K562 (cell line): ENCODE measurements around the gene BSPRY. TPM values are rescaled to one million over a fixed set of nuclear protein-coding genes. Genes with fewer than 3 reads are reported as not detected.

Experiments
- ADNP ChIP-seq: fragments of 200-800 bp; sonication (Bioruptor generic); IDR thresholded peaks from 2 replicates; pipeline ENCODE4 v1.6.1; 2016; ENCODE audit warnings: missing genetic modification characterization, missing compliant biosample characterization
- CBX1 ChIP-seq: sonication (generic); IDR thresholded peaks from 2 replicates; pipeline ENCODE4 v1.6.1; 2016; ENCODE audit warnings: antibody characterized with exemption, low read depth, mild to moderate bottlenecking
- JUND ChIP-seq, 2 experiments: IDR thresholded peaks; 2 replicates in 1 of 2; 3 replicates in 1 of 2; pipeline ENCODE4 v1.6.1; 2011; ENCODE audit warnings: borderline replicate concordance in 2 of 2, low read depth in 2 of 2, low read length in 2 of 2, improper control_type of control experiment in 1 of 2, missing biosample characterization in 1 of 2, missing genetic modification characterization in 1 of 2, missing genetic modification reagents in 1 of 2
- KDM4B ChIP-seq, 2 experiments: fragments of 450-650 bp in 1 of 2; sonication (generic) in 1 of 2; IDR thresholded peaks; 2 replicates each; pipeline ENCODE4 v1.6.1; 2016 to 2017; ENCODE audit warnings: borderline replicate concordance in 2 of 2, antibody characterized with exemption in 1 of 2, low read depth in 1 of 2, mild to moderate bottlenecking in 1 of 2
- NR4A1 ChIP-seq, 2 experiments: fragments of 250-450 bp in 1 of 2; fragments of 450-650 bp in 1 of 2; sonication (Bioruptor Pico) in 1 of 2; IDR thresholded peaks; 2 replicates each; pipeline versions ENCODE4 v1.4.0 to v1.6.1; 2016 to 2020; ENCODE audit warnings: mild to moderate bottlenecking in 2 of 2, missing compliant biosample characterization in 1 of 2, missing genetic modification characterization in 1 of 2, moderate library complexity in 1 of 2
- PHB ChIP-seq: fragments of 250-450 bp; sonication (Bioruptor Pico); IDR thresholded peaks from 2 replicates; pipeline ENCODE4 v1.5.0; 2021
- PURB ChIP-seq: sonication (generic); formaldehyde crosslinking; IDR thresholded peaks from 2 replicates; pipeline ENCODE4 v1.9.0; 2021; ENCODE audit warnings: low read depth, mild to moderate bottlenecking, missing genetic modification reagents
- SNRNP70 ChIP-seq: fragments of 200-400 bp; formaldehyde crosslinking; optimal IDR thresholded peaks from 2 replicates; pipeline ENCODE3; 2017; ENCODE audit warnings: low read depth, low read length
- TOE1 ChIP-seq, 2 experiments: fragments of 450-650 bp in 1 of 2; sonication (generic) in 1 of 2; formaldehyde crosslinking in 1 of 2; IDR thresholded peaks; 2 replicates each; pipeline versions ENCODE4 v1.7.1 to v1.8.0; 2016 to 2022; ENCODE audit warnings: borderline replicate concordance in 2 of 2, mild to moderate bottlenecking in 2 of 2, antibody characterized with exemption in 1 of 2, inconsistent platforms in 1 of 2, low read depth in 1 of 2, missing genetic modification reagents in 1 of 2, moderate library complexity in 1 of 2
- ZC3H11A ChIP-seq: IDR thresholded peaks from 2 replicates; pipeline ENCODE4 v1.6.1; 2012; ENCODE audit warnings: low read depth, low read length, improper control_type of control experiment
- ZKSCAN3 ChIP-seq: fragments of 250-450 bp; sonication (Bioruptor Pico); IDR thresholded peaks from 2 replicates; pipeline ENCODE4 v1.4.0; 2020
- ZNF384 ChIP-seq: IDR thresholded peaks from 2 replicates; pipeline ENCODE4 v1.6.1; 2012; ENCODE audit warnings: low read depth, low read length, improper control_type of control experiment
- polyA plus RNA-seq, 8 experiments: library from polyadenylated mRNA; depleted of rRNA in 4 of 8; stranded (reverse) in 5 of 8; unstranded in 3 of 8; fragments of >200 nt; fragmentation: Nextera tagmentation in 2 of 8; fragmentation: Illumina TruSeq in 1 of 8; extraction: Ambion mirVana in 2 of 8; extraction: Trizol in 1 of 8; gene quantifications; 2 replicates each; pipeline versions ENCODE4 v1.2.1 to v1.2.3, GENCODE V29; 2011 to 2014; ENCODE audit warnings: inconsistent platforms in 1 of 8, missing spikeins in 1 of 8
- total RNA-seq, 7 experiments: library from RNA; depleted of rRNA in 6 of 7; stranded (reverse); fragments of >200 nt in 6 of 7; fragmentation: Illumina TruSeq in 2 of 7; extraction: Trizol in 2 of 7; gene quantifications; 2 replicates each; pipeline versions ENCODE4 v1.2.1 to v1.2.3, GENCODE V29; 2011 to 2021; ENCODE audit warnings: low replicate concordance in 1 of 7
- TF ChIP-seq, protein P1 (sequence below): IDR thresholded peaks from 3 replicates; pipeline ENCODE4 v1.6.1; 2011; ENCODE audit warnings: borderline replicate concordance, mild to moderate bottlenecking; ENCODE audit not compliant: insufficient read length, insufficient read depth
- TF ChIP-seq, protein P2 (sequence below): fragments of 250-450 bp; sonication (Bioruptor Pico); IDR thresholded peaks from 2 replicates; pipeline ENCODE4 v1.8.0; 2022; ENCODE audit warnings: moderate library complexity, mild to moderate bottlenecking, inconsistent platforms
- TF ChIP-seq, protein P3 (sequence below), 2 experiments: fragments of 450-650 bp in 1 of 2; IDR thresholded peaks; 2 replicates each; pipeline ENCODE4 v1.6.1; 2011 to 2017; ENCODE audit warnings: low read depth in 2 of 2, antibody characterized with exemption in 1 of 2, borderline replicate concordance in 1 of 2, low read length in 1 of 2, mild to moderate bottlenecking in 1 of 2, mixed read lengths in 1 of 2; ENCODE audit not compliant: control insufficient read depth in 1 of 2
- TF ChIP-seq, protein P4 (sequence below): fragments of 250-450 bp; sonication (Bioruptor Pico); IDR thresholded peaks from 2 replicates; pipeline ENCODE4 v1.4.0; 2020; ENCODE audit warnings: mild to moderate bottlenecking
- TF ChIP-seq, protein P5 (sequence below): conservative IDR thresholded peaks from 2 replicates; pipeline ENCODE4 v1.6.1; 2011; ENCODE audit warnings: low read depth, mild to moderate bottlenecking, low read length; ENCODE audit not compliant: control insufficient read depth

BSPRY gene
- total and polyA plus RNA-seq, 9 of the 15 experiments (the other 6 are each of a cell fraction or from before 2014, with no cell fraction given) = 0.07 to 0.67 (median 0.18) TPM

DNA sequence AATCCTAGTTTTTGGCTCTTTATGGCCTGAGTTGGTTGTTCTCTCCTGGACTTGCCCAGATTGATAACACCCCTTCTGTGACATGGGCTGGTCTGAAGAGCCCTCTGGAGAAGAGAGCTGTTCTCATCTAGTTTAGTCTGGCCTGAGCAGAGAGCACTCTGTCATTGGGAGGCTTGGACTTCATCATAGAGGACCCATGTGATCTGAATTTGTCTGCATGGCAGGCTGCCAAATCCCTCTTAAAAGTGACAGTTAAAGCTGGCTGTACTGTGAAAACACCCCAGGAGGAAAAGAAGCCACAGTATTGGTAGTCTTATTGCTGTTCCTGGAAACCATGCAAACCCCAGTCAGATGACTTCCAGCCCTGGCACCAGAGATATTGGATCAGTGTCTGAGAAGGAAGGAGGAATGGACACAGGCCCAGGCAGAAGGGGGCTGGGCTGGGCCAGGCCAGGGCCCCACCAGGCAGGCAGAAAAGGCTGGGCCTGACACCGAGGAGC lies 5.6 kb upstream of the BSPRY start (continued):
- TF ChIP-seq, protein P1, sequence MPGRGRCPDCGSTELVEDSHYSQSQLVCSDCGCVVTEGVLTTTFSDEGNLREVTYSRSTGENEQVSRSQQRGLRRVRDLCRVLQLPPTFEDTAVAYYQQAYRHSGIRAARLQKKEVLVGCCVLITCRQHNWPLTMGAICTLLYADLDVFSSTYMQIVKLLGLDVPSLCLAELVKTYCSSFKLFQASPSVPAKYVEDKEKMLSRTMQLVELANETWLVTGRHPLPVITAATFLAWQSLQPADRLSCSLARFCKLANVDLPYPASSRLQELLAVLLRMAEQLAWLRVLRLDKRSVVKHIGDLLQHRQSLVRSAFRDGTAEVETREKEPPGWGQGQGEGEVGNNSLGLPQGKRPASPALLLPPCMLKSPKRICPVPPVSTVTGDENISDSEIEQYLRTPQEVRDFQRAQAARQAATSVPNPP = no peak
- TF ChIP-seq ZNF384 (no peak), ZC3H11A (no peak), KDM4B (IDR thresholded peaks at IDR 0.05; ENCODE audit: borderline replicate concordance in 2 of 2, low read depth in 1 of 2) (no peak), JUND (IDR thresholded peaks at IDR 0.05; ENCODE audit: borderline replicate concordance, low read depth, low read length) (peak; percentile 39; the same call in 1 of the 2 replicates), JUND (tag; IDR thresholded peaks at IDR 0.05; ENCODE audit: borderline replicate concordance, low read depth, low read length) (peak; percentile 11; the same call in 1 of the 3 replicates), CBX1 (no peak), PHB (CRISPR knock-in tag) (no peak), SNRNP70 (no peak), NR4A1 (CRISPR knock-in tag; IDR thresholded peaks at IDR 0.05) (no peak), NR4A1 (tag; IDR thresholded peaks at IDR 0.05) (peak; percentile 60; the same call in 1 of the 2 replicates), PURB (CRISPR knock-in tag) (no peak), ADNP (tag) (no peak), TOE1 (IDR thresholded peaks at IDR 0.05; ENCODE audit: borderline replicate concordance) (no peak), TOE1 (CRISPR knock-in tag; IDR thresholded peaks at IDR 0.05; ENCODE audit: borderline replicate concordance, low read depth) (no peak), ZKSCAN3 (CRISPR knock-in tag) (no peak)
- TF ChIP-seq, protein P2, sequence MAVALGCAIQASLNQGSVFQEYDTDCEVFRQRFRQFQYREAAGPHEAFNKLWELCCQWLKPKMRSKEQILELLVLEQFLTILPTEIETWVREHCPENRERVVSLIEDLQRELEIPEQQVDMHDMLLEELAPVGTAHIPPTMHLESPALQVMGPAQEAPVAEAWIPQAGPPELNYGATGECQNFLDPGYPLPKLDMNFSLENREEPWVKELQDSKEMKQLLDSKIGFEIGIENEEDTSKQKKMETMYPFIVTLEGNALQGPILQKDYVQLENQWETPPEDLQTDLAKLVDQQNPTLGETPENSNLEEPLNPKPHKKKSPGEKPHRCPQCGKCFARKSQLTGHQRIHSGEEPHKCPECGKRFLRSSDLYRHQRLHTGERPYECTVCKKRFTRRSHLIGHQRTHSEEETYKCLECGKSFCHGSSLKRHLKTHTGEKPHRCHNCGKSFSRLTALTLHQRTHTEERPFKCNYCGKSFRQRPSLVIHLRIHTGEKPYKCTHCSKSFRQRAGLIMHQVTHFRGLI (CRISPR knock-in tag) = no peak
- TF ChIP-seq, protein P3, sequence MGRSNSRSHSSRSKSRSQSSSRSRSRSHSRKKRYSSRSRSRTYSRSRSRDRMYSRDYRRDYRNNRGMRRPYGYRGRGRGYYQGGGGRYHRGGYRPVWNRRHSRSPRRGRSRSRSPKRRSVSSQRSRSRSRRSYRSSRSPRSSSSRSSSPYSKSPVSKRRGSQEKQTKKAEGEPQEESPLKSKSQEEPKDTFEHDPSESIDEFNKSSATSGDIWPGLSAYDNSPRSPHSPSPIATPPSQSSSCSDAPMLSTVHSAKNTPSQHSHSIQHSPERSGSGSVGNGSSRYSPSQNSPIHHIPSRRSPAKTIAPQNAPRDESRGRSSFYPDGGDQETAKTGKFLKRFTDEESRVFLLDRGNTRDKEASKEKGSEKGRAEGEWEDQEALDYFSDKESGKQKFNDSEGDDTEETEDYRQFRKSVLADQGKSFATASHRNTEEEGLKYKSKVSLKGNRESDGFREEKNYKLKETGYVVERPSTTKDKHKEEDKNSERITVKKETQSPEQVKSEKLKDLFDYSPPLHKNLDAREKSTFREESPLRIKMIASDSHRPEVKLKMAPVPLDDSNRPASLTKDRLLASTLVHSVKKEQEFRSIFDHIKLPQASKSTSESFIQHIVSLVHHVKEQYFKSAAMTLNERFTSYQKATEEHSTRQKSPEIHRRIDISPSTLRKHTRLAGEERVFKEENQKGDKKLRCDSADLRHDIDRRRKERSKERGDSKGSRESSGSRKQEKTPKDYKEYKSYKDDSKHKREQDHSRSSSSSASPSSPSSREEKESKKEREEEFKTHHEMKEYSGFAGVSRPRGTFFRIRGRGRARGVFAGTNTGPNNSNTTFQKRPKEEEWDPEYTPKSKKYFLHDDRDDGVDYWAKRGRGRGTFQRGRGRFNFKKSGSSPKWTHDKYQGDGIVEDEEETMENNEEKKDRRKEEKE (IDR thresholded peaks at IDR 0.05; ENCODE audit: borderline replicate concordance in 1 of 2, control insufficient read depth in 1 of 2, low read depth in 2 of 2, low read length in 1 of 2) = no peak
- TF ChIP-seq, protein P4, sequence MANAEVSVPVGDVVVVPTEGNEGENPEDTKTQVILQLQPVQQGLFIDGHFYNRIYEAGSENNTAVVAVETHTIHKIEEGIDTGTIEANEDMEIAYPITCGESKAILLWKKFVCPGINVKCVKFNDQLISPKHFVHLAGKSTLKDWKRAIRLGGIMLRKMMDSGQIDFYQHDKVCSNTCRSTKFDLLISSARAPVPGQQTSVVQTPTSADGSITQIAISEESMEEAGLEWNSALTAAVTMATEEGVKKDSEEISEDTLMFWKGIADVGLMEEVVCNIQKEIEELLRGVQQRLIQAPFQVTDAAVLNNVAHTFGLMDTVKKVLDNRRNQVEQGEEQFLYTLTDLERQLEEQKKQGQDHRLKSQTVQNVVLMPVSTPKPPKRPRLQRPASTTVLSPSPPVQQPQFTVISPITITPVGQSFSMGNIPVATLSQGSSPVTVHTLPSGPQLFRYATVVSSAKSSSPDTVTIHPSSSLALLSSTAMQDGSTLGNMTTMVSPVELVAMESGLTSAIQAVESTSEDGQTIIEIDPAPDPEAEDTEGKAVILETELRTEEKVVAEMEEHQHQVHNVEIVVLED (CRISPR knock-in tag) = no peak
- TF ChIP-seq, protein P5, sequence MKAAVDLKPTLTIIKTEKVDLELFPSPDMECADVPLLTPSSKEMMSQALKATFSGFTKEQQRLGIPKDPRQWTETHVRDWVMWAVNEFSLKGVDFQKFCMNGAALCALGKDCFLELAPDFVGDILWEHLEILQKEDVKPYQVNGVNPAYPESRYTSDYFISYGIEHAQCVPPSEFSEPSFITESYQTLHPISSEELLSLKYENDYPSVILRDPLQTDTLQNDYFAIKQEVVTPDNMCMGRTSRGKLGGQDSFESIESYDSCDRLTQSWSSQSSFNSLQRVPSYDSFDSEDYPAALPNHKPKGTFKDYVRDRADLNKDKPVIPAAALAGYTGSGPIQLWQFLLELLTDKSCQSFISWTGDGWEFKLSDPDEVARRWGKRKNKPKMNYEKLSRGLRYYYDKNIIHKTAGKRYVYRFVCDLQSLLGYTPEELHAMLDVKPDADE = no peak
